ENCODE results near the gene UBXN7. TPM values are rescaled to one million over a fixed set of nuclear protein-coding genes. Genes with fewer than 3 reads are reported as not detected.
A peak's percentile ranks its signal among the peaks of the same experiment; 100 is the strongest.
"Not testable (repeated sequence)": the region's sequence is repeated elsewhere in the genome, so short reads cannot be mapped to it uniquely, and the experiment has no call there.

UBXN7 gene
- total RNA-seq, 1 donor from 2014 or later = 86.7 TPM

DNA sequence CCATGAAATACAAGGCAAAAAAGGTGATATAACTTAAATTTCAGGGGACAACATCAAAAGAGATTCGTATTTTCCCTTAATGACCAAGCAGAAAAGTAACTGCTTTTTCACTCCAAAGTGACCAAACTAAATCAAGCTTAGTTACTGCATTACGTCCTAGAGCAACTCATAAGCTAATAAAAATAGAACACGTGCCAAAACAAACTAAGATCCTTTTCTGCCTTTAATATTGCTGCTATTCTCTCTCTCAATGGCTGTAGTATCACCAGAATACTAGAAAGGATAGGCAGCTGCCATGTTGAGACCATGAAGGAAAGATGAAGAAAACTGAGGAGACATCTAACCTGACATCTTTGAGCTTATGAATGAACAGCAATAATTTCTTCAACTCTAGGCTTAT is 43.3 kb downstream of the UBXN7 start:
- no peaks in the 10 kb centered on the region for H3K27me3 Mint-ChIP-seq (ENCODE audit: unreplicated experiment)
- no peak for DNase-seq (ENCODE audit: extremely low spot score, unreplicated experiment)
- TF ChIP-seq, protein P1, sequence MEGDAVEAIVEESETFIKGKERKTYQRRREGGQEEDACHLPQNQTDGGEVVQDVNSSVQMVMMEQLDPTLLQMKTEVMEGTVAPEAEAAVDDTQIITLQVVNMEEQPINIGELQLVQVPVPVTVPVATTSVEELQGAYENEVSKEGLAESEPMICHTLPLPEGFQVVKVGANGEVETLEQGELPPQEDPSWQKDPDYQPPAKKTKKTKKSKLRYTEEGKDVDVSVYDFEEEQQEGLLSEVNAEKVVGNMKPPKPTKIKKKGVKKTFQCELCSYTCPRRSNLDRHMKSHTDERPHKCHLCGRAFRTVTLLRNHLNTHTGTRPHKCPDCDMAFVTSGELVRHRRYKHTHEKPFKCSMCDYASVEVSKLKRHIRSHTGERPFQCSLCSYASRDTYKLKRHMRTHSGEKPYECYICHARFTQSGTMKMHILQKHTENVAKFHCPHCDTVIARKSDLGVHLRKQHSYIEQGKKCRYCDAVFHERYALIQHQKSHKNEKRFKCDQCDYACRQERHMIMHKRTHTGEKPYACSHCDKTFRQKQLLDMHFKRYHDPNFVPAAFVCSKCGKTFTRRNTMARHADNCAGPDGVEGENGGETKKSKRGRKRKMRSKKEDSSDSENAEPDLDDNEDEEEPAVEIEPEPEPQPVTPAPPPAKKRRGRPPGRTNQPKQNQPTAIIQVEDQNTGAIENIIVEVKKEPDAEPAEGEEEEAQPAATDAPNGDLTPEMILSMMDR (IDR thresholded peaks at IDR 0.05) = no peak
- H3K4me3 Mint-ChIP-seq (ENCODE audit: unreplicated experiment) = no peak overlapping the region
- H3K4me1 Mint-ChIP-seq (ENCODE audit: unreplicated experiment) = peaks cover 14% of the 10 kb centered on the region
- H3K27ac Mint-ChIP-seq (ENCODE audit: unreplicated experiment) = peak overlapping the region; percentile 56
- H3K36me3 Mint-ChIP-seq (ENCODE audit: unreplicated experiment) = peaks cover 61% of the 10 kb centered on the region
- no peaks in the 10 kb centered on the region for H3K9me3 Mint-ChIP-seq (ENCODE audit: unreplicated experiment)

- H3K36me3 Mint-ChIP-seq (ENCODE audit: unreplicated experiment) = peaks cover 54% of the 10 kb centered on the region
- H3K27ac Mint-ChIP-seq (ENCODE audit: unreplicated experiment); H3K4me3 Mint-ChIP-seq (ENCODE audit: unreplicated experiment); H3K27me3 Mint-ChIP-seq (ENCODE audit: unreplicated experiment); H3K9me3 Mint-ChIP-seq (ENCODE audit: unreplicated experiment); DNase-seq (ENCODE audit: extremely low spot score, unreplicated experiment): not testable (repeated sequence)
- peaks cover 14% of the 10 kb centered on the region for H3K4me1 Mint-ChIP-seq (ENCODE audit: unreplicated experiment)
Observed at GRCh38 chr3:196387941-196388340, 44.3 kb downstream of the UBXN7 start.

DNA sequence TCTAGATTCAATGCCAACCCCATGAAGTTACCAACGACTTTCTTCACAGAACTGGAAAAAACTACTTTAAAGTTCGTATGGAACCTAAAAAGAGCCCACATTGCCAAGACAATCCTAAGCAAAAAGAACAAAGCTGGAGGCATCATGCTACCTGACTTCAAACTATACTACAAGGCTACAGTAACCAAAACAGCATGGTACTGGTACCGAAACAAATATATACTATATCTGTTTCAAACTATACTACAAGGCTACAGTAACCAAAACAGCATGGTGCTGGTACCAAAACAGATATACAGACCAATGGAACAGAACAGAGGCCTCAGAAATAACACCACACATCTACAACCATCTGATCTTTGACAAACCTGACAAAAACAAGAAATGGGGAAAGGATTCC is 45.4 kb downstream of the UBXN7 start:
- not testable (repeated sequence) for H3K27me3 Mint-ChIP-seq (ENCODE audit: unreplicated experiment); H3K9me3 Mint-ChIP-seq (ENCODE audit: unreplicated experiment)
- H3K36me3 Mint-ChIP-seq (ENCODE audit: unreplicated experiment) = peaks cover 51% of the 10 kb centered on the region

GRCh38 chr3:196386034-196386433 is 46.2 kb downstream of the UBXN7 start:
- H3K4me3 Mint-ChIP-seq (ENCODE audit: unreplicated experiment); H3K27me3 Mint-ChIP-seq (ENCODE audit: unreplicated experiment); H3K9me3 Mint-ChIP-seq (ENCODE audit: unreplicated experiment); H3K27ac Mint-ChIP-seq (ENCODE audit: unreplicated experiment); DNase-seq (ENCODE audit: extremely low spot score, unreplicated experiment): not testable (repeated sequence)
- Mint-ChIP-seq H3K4me1 (ENCODE audit: unreplicated experiment) (peaks cover 14% of the 10 kb centered on the region), H3K36me3 (ENCODE audit: unreplicated experiment) (peaks cover 52% of the 10 kb centered on the region)

More for the DNA sequence above, 45.4 kb downstream of the UBXN7 start:
- peaks cover 14% of the 10 kb centered on the region for H3K4me1 Mint-ChIP-seq (ENCODE audit: unreplicated experiment)
- H3K27ac Mint-ChIP-seq (ENCODE audit: unreplicated experiment); H3K4me3 Mint-ChIP-seq (ENCODE audit: unreplicated experiment); DNase-seq (ENCODE audit: extremely low spot score, unreplicated experiment): not testable (repeated sequence)

DNA sequence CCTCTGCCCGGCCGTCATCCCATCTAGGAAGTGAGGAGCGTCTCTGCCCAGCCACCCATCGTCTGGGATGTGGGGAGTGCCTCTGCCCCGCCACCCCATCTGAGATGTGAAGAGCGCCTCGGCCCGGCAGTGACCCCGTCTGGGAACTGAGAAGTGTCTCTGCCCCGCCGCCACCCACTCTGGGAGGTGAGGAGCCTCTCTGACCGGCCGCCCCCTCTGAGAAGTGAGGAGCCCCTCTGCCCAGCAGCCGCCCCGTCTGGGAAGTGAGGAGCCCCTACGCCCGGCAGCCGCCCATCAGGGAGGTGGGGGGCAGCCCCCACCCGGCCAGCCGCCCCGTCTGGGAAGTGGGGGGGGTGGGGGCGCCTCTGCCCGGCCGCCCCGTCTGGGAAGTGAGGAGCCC is 46.8 kb downstream of the UBXN7 start:
- Mint-ChIP-seq H3K36me3 (ENCODE audit: unreplicated experiment) (peaks cover 48% of the 10 kb centered on the region), H3K4me1 (ENCODE audit: unreplicated experiment) (peaks cover 14% of the 10 kb centered on the region)
- not testable (repeated sequence) for H3K9me3 Mint-ChIP-seq (ENCODE audit: unreplicated experiment); H3K27me3 Mint-ChIP-seq (ENCODE audit: unreplicated experiment); DNase-seq (ENCODE audit: extremely low spot score, unreplicated experiment); H3K27ac Mint-ChIP-seq (ENCODE audit: unreplicated experiment); H3K4me3 Mint-ChIP-seq (ENCODE audit: unreplicated experiment)

DNA sequence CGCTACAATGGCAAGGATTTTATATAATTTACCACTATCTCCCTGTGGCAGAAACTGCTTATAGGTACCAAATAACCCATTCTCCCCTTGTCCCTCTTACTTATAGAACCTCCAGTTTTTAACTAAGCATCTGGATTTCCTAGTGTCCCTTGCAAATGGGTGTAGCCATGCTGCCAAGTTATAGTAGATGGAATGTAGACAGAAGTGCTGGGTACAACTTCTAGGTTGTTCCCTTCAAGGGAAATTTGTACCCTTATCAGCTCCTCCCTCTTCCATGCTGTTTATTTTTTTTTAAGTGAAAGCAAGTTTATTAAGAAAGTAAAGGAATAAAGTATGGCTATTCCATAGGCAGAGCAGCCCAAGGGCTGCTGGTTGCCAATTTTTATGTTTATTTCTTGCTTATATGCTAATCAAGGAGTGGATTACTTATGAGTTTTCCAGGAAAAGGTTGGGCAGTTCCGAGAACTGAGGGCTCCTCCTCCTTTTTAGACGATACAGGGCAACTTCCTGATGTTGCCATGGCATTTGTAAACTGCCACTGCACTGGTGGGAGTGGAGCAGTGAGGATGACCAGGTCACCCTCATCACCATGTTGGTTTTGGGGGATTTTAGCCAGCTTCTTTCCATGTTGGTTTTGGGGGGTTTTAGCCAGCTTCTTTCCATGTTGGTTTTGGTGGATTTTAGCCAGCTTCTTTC is 53.9 kb downstream of the UBXN7 start:
- no peak overlapping the region for H3K27ac Mint-ChIP-seq (ENCODE audit: unreplicated experiment)
- H3K27me3 Mint-ChIP-seq (ENCODE audit: unreplicated experiment) = no peaks in the 10 kb centered on the region
- H3K4me3 Mint-ChIP-seq (ENCODE audit: unreplicated experiment) = no peak overlapping the region
- TF ChIP-seq, protein P1 (IDR thresholded peaks at IDR 0.05) = no peak
- H3K9me3 Mint-ChIP-seq (ENCODE audit: unreplicated experiment) = peaks cover 8% of the 10 kb centered on the region
- DNase-seq (ENCODE audit: extremely low spot score, unreplicated experiment) = no peak
- H3K4me1 Mint-ChIP-seq (ENCODE audit: unreplicated experiment) = no peaks in the 10 kb centered on the region
- H3K36me3 Mint-ChIP-seq (ENCODE audit: unreplicated experiment) = peaks cover 31% of the 10 kb centered on the region

- no peaks in the 10 kb centered on the region for H3K4me1 Mint-ChIP-seq (ENCODE audit: unreplicated experiment)
- no peak overlapping the region for H3K27ac Mint-ChIP-seq (ENCODE audit: unreplicated experiment)
- H3K27me3 Mint-ChIP-seq (ENCODE audit: unreplicated experiment) = no peaks in the 10 kb centered on the region
- no peak overlapping the region for H3K4me3 Mint-ChIP-seq (ENCODE audit: unreplicated experiment)
- no peak for DNase-seq (ENCODE audit: extremely low spot score, unreplicated experiment)
- peaks cover 5% of the 10 kb centered on the region for H3K9me3 Mint-ChIP-seq (ENCODE audit: unreplicated experiment)
- TF ChIP-seq, protein P1 (IDR thresholded peaks at IDR 0.05) = no peak
- peaks cover 31% of the 10 kb centered on the region for H3K36me3 Mint-ChIP-seq (ENCODE audit: unreplicated experiment)
Observed at GRCh38 chr3:196377321-196377720, 54.9 kb downstream of the UBXN7 start.
